ENCODE results near the gene SOS2.

GRCh38 chr14:50247245-50247644 lies 15.9 kb upstream of the SOS2 start:
- TF ChIP-seq CTCF (IDR thresholded peaks at IDR 0.05) (no peak), POLR2A (IDR thresholded peaks at IDR 0.05) (no peak), EP300 (IDR thresholded peaks at IDR 0.05) (no peak)
